Measurements from ENCODE around the gene KIF1A.
A peak's percentile ranks its signal among the peaks of the same experiment; 100 is the strongest.

KIF1A gene

DNA sequence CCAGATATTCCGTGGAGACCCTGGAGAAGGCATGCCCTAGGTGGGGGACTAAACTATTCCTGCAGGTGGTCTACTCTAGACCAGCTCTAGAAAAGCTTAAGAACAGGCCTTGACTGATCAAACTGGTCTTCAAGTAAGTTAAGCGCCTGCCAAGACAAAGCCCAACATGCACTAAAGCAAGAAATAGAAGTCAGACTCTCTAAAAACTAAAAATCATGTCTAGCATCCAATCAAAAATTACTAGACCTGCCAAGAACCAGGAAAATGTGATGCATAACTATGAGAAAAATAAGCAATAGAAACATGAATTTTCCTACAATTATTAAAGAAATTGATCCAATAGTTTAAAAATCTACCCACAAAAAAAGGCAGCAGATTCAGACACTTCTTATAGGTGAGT is 13.6 kb downstream of the KIF1A start:
- DNase-seq, result no peak

DNA sequence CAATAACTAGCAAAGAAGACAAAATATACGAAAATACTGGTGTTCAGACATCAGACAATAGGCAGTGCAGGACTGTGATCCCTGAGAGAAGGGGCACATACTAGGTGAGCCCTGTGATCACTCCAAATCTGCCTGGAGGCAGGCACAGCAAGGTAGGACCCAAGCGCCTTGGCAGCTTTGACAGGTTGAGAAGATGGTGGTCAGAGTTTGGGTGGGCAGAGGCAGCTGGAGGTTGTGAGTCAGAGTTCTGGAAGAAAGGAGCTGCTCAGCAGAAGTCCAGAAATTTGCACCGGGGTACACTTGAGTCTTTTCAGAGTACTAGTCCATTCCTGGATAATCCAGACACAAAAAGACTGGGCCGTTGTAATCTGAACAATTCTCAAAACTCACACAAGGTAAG is 14.0 kb downstream of the KIF1A start:
- DNase-seq, result no peak

DNA sequence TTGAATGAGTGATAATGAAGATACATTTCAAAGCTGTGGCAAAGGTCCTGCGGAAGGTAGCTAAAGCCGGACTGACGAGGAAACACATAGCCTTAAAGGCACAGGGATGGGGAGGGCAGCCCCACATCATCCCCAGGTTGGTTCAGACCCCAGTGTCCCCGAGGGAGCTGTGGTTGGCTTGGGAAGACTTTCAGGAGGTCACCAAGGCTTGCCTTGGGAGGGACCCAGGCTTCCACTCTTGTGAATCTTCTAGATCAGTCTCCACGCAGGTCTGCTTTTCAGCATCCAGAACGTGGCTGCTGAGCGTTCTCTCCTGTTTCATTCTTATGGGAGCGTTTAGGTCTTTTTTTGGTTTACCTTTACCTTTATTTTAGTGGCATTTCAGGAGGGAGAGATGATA is 16.8 kb downstream of the KIF1A start:
- DNase-seq, result no peak

DNA sequence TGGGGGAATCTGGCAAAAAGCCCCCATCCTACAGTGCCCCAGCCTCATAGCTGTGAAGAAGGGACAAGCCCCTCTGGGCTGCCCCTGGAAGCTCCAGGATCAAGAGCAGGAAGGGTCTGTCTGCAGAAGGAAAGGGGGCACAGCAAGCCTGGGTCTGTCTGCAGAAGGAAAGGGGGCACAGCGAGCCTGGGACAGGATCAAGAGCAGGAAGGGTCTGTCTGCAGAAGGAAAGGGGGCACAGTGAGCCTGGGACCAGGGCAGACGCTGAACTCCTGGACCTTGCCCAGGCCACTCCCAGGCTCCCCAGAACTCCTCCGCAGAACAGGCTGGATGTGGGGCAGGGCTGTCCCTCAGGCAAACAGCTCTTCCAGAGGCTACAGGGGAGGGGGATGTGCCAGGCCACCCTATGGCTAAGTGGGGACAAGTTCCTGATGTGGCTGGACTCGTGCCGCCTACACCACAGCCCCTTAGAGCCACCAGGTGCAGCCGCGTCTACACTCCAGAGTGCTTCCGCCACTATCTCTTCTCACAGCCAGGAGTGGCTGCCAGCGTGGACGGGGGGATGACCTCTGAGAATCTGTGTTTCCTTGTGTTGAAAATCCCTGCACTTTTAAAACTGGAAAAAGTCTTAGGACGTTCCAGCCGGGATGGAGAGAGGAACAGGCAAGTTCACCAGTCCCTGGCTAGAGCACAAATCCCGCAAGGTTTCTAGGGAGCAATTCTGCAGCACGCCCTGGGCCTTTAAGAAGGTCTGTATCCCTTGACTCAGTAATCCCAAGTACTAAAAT is 20.8 kb downstream of the KIF1A start:
- no peak for DNase-seq

DNA sequence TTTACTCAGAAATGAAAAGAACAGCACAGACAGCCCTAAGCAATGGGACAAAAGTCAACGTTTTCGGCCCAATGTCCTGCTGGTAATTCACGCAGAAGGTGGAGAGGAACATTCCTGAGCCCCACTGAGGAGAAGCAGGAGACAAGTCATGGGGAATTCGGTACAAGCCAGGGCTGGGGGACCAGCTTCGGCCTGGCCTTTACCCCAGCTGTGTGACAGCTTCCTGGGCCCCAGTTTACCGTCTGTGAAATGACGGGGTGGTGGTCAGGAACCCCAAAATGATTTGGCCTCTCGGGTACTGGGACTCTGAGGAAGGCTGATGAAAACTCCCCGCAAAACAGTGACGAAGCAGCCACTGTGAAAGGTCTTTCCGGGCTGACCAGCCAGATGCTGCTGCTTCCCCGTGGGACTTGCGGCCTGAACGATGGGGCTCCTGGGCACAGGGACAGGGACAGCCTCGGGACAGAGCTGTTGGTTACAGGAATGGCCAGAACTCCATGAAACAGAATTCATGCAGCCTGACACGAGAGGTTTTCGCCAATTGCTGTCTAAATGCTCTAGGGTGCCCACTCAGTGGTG is 21.6 kb downstream of the KIF1A start:
- DNase-seq, result no peak

DNA sequence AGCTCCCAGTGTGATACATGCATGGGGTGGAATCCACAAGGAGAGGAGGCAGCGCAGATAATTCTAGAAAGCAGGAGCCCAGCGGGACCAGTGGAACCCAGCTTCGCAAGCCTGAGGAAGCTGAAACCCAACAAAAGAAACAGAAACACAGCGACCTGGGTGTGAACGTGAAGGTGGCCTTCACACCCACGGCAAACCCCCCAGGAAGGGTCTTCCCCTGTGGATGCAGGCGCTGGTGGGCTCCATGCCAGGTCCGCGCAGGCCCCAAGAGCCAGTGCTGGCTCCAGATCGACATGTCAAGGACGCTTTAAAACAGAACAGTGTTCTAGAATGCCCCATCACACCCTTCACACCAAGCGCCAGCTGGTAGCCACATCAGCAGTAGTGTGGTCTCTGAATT is 22.1 kb downstream of the KIF1A start:
- DNase-seq, result no peak

DNA sequence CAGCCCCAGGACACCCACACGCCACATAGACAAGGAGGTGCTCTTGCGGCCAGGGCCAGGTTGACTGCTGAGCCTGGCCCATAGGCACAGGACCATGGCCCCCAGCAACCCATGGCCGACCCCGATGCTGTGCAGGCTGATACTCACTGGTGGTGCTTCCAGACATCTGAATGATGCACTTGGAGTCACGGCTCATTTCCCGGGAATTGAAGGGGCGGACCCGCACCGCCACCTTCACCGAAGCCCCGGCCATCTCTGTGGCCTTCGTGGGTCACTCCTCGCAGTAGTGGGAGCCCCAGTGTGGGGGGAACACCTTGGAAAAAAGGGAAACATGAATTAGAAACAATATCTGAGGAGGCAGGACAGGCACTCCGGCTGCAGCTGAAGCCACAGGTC is 22.5 kb downstream of the KIF1A start:
- DNase-seq, result no peak

DNA sequence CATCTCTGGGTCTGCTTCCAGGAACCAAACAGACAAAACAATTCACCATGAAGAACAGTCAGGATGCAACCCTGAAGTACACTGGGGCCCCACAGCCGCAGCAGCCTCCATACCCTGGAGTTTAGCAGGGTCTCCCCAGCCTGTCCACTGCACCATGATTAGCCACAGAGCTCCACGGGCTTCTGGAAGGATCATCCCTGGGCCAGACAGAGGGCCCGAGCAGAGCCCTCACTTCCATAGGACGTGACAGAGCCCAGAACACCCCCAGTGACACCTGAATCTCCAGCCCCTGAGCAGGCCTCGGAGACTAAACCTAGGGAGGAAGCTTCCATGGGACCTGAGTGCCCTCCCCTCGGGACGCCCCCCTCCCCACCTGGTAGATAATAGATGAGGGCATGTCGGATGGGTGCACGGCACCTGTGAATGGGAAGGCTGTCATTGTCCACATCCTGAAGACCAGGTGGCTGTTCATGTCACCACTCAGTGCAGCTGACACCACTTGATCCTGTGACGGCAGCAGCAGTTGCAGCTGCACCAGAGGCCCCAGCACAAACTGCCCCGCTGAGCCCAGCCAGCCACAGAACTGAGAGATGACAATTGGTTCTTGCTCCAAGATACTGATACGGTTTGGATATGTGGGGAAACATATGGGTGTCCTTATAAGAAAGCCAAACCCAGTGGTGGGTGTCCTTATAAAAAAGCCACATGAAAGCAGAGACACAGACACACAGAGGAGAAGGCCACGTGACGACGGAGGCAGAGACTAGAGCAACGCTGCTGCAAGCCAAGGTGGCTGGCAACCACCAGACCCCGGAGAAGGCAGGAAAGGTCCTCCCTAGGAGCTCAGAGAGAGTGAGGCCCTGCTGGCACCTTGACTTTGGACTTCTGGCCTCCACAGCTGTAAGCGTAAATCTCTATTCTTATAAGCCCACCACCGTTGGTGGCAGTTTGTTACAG is 23.2 kb downstream of the KIF1A start:
- DNase-seq, result peak in 5 of 51 donors; percentile 13 to 42 (median 33)

DNA sequence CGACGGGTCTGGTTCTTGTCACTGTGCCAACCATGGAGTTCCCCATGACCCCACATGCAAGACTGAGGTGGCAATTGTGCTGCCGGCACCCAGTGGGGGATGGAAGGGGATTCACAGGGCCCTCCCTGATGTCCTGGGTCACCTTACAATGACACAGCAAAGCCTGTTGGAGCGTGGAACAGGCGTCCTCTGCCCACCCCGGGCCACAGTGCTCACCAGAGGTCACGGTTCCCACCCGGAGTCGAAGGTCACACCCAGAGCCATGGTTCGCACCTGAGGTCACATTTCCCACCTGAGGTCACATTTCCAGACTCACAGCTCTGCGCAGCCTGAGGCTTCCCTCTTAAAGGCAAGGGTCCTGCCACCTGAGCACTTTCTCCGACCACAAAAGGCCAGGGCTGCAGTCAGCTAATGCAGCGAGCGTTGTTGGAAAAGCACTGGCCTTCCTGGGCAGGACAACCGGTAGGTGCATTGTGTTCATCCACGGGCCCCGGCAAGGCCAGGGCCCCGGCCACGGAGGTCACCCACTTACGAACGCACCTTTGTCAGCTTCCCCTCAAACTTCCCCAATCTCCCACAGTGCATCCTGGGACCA is 24.0 kb downstream of the KIF1A start:
- no peak for DNase-seq

DNA sequence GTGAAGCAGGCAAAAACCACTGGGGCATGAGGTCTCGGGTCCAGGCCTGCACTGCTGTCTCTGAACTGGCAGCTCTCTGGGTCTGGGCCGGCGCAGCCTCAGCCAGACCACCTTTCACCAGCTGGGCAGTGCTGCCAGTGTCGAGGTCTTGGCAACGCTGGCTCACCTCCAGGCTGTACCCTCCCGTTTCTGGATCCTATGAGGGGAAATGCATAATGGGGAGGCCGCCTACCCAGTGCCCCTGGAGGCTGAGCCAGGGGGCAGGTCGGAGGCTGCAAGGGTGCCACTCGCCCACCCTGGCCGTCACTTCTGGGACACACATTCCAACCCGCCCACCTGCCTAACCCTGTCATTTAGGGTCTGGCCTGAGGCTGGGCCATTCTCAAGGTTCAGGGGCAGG is 24.6 kb downstream of the KIF1A start:
- peak in 3 of 51 donors; percentile 23 to 44 (median 37) for DNase-seq

DNA sequence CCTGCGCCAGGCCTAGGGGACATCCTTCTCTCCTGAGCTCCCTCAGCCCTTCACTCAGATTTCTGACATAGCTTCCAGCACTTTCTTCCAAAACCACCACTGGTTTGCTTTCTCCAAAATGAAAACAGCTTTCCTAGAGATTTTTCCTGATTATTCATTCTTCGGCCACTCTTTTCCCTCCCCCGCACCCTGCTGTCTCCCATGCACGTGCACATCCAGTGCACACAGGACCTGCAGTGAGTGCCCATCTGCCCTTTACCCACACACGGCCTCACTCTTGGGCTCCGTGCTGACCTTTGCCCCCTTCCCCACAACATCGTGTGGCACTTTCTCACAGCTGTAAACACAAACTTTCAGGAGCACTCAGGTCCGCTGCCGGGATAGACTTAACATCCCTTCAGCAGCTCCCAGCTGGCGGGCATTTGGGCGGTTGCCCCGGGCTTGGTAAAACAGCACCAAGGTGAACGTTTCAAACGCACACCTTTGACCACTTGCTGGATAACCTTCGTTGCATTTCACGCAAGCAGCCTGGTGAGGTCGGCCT is 25.8 kb downstream of the KIF1A start:
- DNase-seq, result no peak

DNA sequence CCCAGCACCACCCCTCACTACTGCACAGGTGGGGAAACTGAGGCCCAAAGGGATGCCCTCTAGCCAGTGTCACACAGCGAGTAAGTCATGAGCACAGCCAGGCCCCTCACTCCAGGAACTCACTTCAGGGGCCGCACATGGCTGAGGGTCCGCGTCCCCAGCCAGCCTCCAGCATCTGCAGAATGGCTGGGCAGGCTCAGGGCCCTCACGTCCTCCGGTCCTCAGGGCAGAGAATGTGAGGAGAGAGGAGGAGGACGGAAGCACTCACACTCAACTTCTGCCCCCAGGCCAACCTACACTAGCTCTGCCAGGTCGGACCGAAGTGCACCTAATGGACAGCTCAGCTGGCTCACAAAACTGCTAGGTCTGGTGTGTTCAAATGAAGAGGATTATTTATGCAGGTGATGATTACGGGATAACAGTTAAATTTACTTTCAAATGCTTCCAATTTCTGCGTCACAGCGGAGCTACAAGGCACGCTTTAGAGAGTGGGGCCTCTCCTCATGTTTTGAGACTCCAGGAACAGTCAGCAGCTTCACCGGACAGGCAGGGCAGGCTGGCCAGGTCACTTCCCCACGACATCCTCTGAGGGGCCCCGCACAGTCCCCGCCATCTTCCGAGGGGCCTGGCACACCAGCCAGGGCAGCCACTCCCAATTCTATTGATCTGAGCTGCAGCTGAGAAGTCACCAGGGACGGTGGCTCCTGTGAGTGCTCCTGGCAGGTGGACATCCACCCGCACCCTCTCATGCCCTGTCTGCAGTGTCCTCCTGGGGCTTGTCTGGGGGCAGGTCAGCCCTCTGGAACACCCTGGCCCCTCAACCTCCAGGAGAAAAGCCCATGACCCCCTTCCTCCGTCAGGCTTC is 26.5 kb downstream of the KIF1A start:
- DNase-seq, result no peak

DNA sequence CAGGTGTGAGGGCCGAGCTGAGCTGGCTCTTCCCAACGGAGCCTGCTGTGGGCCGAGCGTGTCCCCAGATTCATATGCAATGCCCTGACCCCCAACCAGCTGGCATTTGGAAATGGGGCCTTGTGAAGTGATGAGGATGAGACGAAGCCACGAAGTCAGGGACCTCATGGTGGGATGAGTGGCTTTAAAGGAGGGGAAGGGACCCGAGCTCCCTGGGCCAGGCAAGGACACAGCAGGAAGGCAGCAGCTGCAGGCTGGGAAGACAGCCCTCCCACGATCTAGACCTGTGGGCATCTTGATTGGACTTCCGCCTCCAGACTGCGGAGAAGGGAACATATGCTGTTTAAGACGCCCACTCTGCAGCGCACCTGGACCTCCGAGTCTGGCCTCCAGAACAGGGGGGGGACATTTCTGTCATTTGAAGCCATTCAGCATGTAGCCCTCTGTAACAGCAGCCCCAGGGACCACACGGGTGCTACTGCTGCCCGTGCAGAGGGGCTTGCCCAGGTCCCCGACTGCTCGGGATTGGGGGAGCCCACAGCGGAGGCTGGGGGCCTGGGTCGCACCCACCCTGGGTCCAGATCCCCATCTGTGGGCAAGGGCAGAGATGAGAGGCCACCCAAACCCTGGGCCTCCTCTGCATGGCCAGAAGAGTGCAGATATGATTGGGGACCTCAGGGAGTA is 27.2 kb downstream of the KIF1A start:
- no peak for DNase-seq

DNA sequence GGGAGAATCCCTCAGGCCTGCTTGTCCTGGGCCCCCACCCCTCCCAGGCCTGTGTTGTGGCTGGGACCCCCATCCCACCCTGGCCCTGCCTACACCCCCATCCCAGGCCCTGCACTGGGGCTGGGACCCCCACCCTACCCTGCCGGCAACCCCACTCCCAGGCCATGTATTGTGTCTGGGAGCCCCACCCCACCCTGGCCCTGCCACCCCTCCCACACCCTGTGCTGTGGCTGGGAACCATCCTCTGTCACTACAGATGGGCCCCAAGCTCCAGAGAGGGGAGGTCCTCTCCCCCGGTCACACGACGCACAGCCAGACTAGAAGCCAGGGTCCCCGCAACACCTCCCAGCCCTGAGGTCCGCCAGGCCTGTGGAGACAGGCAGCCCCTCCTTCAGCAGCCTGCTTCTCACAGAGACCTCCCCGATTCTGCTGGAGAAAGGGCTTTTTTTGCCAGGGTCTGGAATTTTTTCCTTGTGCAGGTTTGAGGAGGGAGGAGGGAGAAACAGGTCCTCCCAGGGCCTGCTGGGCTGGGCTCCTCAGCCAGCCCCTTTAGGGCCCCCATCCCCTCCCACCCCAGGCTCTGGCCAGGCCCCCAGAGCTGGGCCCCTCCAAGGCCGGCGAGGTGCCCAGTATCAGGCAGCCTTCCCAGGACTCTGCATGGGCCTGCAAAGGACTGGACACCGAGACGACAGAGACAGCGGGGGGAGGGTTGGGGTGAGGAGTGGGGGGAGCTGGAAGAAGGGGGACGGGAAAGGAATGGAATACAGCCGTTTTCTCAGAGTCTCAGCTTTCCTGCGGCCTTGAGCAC is 28.0 kb downstream of the KIF1A start:
- DNase-seq, result peak in 36 of 51 donors; percentile 22 to 89 (median 64)

DNA sequence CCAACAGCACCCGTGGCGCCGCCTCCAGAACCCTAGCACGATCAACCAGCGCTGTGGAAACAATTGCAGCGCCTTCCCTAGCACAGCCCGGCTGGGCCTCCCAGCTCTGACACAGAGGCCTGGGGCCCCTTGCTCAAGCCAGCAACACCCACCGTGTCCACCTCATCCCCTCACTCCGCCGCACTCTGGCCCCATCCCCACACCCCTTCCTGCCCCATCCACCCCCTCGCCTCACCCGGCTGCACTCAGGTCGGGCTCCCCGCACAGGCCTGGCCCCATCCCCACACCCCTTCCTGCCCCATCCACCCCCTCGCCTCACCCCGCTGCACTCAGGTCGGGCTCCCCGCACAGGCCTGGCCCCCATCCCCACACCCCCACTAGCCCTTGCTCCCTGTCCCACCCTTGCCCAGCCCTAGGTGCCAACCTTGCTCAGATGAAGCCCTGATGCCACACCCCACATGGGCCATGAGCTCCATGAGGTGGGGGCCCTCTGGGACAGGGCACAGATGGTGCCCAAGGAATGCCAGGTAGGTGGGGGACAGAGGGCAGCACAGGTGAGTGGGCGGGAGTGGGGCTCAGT is 28.7 kb downstream of the KIF1A start:
- no peak for DNase-seq

DNA sequence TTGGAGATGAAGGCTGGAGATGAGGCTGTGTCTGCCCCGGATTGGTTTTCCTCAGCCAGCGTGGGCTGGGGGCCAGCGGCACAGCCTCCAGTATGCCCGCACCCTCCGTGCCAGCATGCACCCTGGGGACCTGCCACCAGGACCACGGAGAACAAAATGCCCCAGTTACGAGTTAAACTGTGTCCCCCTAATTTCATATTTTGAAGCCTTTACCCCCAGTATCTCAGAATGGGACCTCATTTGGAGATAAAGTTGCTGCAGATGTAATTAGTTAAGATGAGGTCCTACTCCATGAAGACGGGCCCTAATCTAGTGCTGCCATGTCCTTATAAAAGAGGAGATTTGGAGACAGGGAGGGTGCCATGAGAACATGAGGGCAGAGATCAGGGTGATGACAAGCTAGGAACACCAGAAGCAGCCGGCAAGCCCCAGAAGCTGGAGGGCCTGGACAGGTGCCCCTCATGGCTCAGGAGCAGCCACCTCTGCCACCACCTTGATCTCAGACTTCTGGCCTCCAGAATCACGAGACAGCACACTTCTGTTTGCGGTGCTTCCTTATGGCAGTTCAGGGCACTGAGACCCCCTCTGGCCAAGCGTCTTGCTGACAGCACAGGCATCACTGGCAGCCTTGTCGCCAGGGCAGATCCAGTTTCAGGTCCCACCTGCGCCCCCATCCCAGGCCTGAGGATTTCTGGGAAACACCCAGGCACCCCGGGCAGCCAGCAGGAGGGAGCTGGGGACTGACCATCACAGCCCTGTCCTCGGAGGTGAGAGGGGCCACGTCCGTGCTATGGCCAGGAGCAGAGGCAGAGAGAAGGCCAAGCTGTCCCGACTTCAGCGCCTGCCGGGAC is 29.4 kb downstream of the KIF1A start:
- DNase-seq, result no peak

DNA sequence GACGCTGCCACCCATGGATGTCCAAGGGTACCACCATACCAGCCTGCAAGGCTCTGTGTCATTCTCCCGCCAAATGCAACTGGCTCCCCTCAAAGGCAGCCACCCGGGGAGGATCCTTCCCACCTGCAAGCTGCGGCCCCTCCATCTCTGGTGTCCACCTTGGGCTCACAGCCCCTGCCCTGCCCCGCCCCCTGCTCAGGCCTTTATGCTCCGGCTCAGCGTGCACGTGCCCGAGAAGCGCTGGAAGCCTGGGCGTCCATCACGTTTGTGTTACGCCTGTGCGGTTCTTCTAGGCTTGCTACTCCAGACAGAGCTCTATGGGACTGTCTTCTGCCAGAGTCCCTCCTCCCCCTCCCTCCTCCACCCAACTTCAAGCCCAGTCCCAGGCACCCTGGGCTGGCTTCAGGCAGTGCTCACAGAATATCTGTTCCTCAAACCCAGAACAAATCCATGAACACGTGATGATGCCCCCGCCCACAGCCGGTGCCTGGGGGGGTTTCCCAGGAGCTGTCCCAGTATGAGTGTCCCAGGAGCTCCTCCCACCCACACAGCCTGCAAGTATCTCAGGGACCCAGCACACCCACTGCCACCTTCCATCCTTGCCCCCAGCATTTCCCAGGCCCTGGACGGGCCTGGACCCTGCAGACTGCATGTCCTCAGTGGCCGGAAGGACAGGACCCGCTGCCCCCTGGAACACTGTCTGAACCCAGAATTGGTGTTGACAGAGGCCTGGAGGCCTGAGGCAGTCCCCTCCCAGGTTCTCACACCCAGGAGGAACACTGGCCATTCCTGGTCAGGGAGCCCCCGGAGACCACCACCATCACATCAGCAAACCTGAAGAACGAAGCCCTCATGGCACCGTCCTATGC is 30.3 kb downstream of the KIF1A start:
- DNase-seq, result no peak

Data from hypothalamus (tissue), 51 donors.